Panc1 (cell line): ENCODE data around the gene HSPA13. TPM values are rescaled to one million over a fixed set of nuclear protein-coding genes. Genes with fewer than 3 reads are reported as not detected.
"Not testable (repeated sequence)": the region's sequence is repeated elsewhere in the genome, so short reads cannot be mapped to it uniquely, and the experiment has no call there.

Source experiments
- ATAC-seq: fragments of 200-7000 bp; cut with Tn5 transposase; 2 replicates; pipeline ENCODE4 v1.9.1; 2020; ENCODE audit warnings: mild to moderate bottlenecking, moderate library complexity
- BruUV-seq: library from RNA; stranded (reverse); fragments of 400-500 nt; replicated peaks from 2 replicates; lab custom pipeline; 2021; lab: Mats Ljungman, UMichigan
- CTCF ChIA-PET: fragments of 300-600 bp; sonication (Branson Sonifier 250); formaldehyde crosslinking; loops from one replicate; lab custom pipeline; 2022; ENCODE audit warnings: antibody characterized with exemption; lab: Charles Lee
- POLR2A ChIA-PET: fragments of 300-600 bp; sonication (Branson Sonifier 250); formaldehyde crosslinking; loops from one replicate; lab custom pipeline; 2022; ENCODE audit warnings: antibody characterized with exemption; lab: Charles Lee
- DNase-seq: peaks from one replicate; pipeline ENCODE4 v3.0.0-alpha.2; 2010; ENCODE audit warnings: low read depth, low spot score
- H3K27ac ChIP-seq: 2 replicates; pipeline ENCODE4 v1.5.1; 2011; ENCODE audit warnings: mild to moderate bottlenecking, low read length, inconsistent platforms
- H3K27me3 ChIP-seq: fragments of 200-500 bp; sonication (Bioruptor generic); 2 replicates; pipeline ENCODE4 v1.6.0; 2014; ENCODE audit warnings: low read length, inconsistent platforms; ENCODE audit not compliant: control insufficient read depth, insufficient read depth
- H3K36me3 ChIP-seq: fragments of 200-500 bp; sonication (Bioruptor generic); 2 replicates; pipeline ENCODE4 v1.5.1; 2014; ENCODE audit warnings: inconsistent platforms, mild to moderate bottlenecking, low read length, moderate library complexity; ENCODE audit not compliant: control insufficient read depth, insufficient read depth
- H3K4me1 ChIP-seq: 2 replicates; pipeline ENCODE4 v1.5.1; 2011; ENCODE audit warnings: inconsistent platforms, mild to moderate bottlenecking, low read length, moderate library complexity; ENCODE audit not compliant: control insufficient read depth, insufficient read depth
- H3K4me3 ChIP-seq, 2 experiments: 2 replicates each; pipeline ENCODE4 v1.5.1; 2011 to 2012; ENCODE audit warnings: low read depth in 2 of 2, low read length in 2 of 2, mild to moderate bottlenecking in 2 of 2, inconsistent platforms in 1 of 2, moderate library complexity in 1 of 2
- H3K9me3 ChIP-seq: fragments of 200-500 bp; sonication (Bioruptor generic); 2 replicates; pipeline ENCODE4 v1.5.1; 2014; ENCODE audit warnings: low read depth, mild to moderate bottlenecking, inconsistent platforms, low read length, moderate library complexity; ENCODE audit not compliant: control insufficient read depth, insufficient read depth
- CTCF ChIP-seq: fragments of 450-650 bp; IDR thresholded peaks from 2 replicates; pipeline ENCODE4 v1.5.1; 2017; ENCODE audit warnings: mild to moderate bottlenecking
- POLR2AphosphoS5 ChIP-seq: IDR thresholded peaks from 2 replicates; pipeline ENCODE4 v1.6.1; 2012; ENCODE audit warnings: mild to moderate bottlenecking, low read depth, low read length, moderate library complexity
- REST ChIP-seq, 2 experiments: IDR thresholded peaks; 2 replicates each; pipeline ENCODE4 v1.6.1; 2011 to 2012; ENCODE audit warnings: low read depth in 2 of 2, control low read depth in 1 of 2, low read length in 1 of 2, mild to moderate bottlenecking in 1 of 2, moderate library complexity in 1 of 2; ENCODE audit not compliant: insufficient read depth in 1 of 2
- SIN3A ChIP-seq: IDR thresholded peaks from 2 replicates; pipeline ENCODE4 v1.6.1; 2012; ENCODE audit warnings: low read depth, mild to moderate bottlenecking, low read length, moderate library complexity, borderline replicate concordance; ENCODE audit not compliant: insufficient read depth
- TCF7L2 ChIP-seq: IDR thresholded peaks from 2 replicates; pipeline ENCODE4 v1.6.1; 2011; ENCODE audit warnings: mild to moderate bottlenecking, low read depth, low read length, inconsistent platforms
- in situ Hi-C: cut with HindIII; loops from 2 replicates; pipeline ENCODE4 v1.10.0; 2016; ENCODE audit warnings: low sequenced_read_pairs, low pct_unique_long_range_greater_than_20kb
- intact Hi-C: fragments of 100-400 bp; cut with micrococcal nuclease; formaldehyde crosslinking; loops from one replicate; pipeline ENCODE4 v1.10.0; 2022; ENCODE audit not compliant: unreplicated experiment
- total RNA-seq: library from RNA; stranded (reverse); gene quantifications from one replicate; pipeline ENCODE4 v1.2.1, GENCODE V29; 2021; ENCODE audit not compliant: unreplicated experiment

Gene HSPA13
- total RNA-seq, 1 experiment from 2014 or later: 30.1 TPM

GRCh38 chr21:14353231-14353630, 29.7 kb downstream of the HSPA13 start:
- in situ Hi-C loops: no loop called here
- no peak for DNase-seq
- ChIA-PET CTCF (no interaction called here), POLR2A (no interaction called here)
- no peaks in the 10 kb centered on the region for H3K9me3 ChIP-seq
- intact Hi-C loops: no loop called here
- no peaks in the 10 kb centered on the region for H3K36me3 ChIP-seq
- no peaks in the 10 kb centered on the region for H3K4me1 ChIP-seq
- H3K27ac ChIP-seq: no peak overlapping the region
- no peak for TF ChIP-seq SIN3A
- no peak for TF ChIP-seq POLR2AphosphoS5
- no peak for TF ChIP-seq REST (IDR thresholded peaks at IDR 0.05; ENCODE audit: insufficient read depth in 1 of 2, low read depth in 2 of 2, low read length in 1 of 2)
- TF ChIP-seq CTCF: no peak
- TF ChIP-seq TCF7L2: no peak
- H3K27me3 ChIP-seq: no peaks in the 10 kb centered on the region; the same call in 1 of the 2 replicates
- no peak for ATAC-seq
- no TSS peak for BruUV-seq
- H3K4me3 ChIP-seq: no peak overlapping the region

GRCh38 chr21:14327346-14327745, 55.6 kb downstream of the HSPA13 start:
- in situ Hi-C loops, H3K9me3 ChIP-seq, H3K36me3 ChIP-seq, intact Hi-C loops, H3K27ac ChIP-seq, H3K4me1 ChIP-seq, POLR2A ChIA-PET, ATAC-seq, H3K27me3 ChIP-seq, CTCF ChIA-PET, H3K4me3 ChIP-seq, BruUV-seq, DNase-seq: not testable (repeated sequence)

GRCh38 chr21:14325595-14325994, 57.4 kb downstream of the HSPA13 start:
- Histone ChIP-seq H3K4me3 (no peak overlapping the region), H3K36me3 (no peaks in the 10 kb centered on the region), H3K27me3 (no peaks in the 10 kb centered on the region), H3K4me1 (no peaks in the 10 kb centered on the region), H3K9me3 (no peaks in the 10 kb centered on the region), H3K27ac (no peak overlapping the region)
- TF ChIP-seq REST (IDR thresholded peaks at IDR 0.05; ENCODE audit: insufficient read depth in 1 of 2, low read depth in 2 of 2, low read length in 1 of 2): no peak
- no peak for TF ChIP-seq TCF7L2
- no peak for TF ChIP-seq CTCF
- no peak for TF ChIP-seq POLR2AphosphoS5
- TF ChIP-seq SIN3A: no peak
- DNase-seq: no peak
- ChIA-PET POLR2A (no interaction called here), CTCF (no interaction called here)
- in situ Hi-C loops (no loop called here), intact Hi-C loops (no loop called here)
- BruUV-seq: no TSS peak
- ATAC-seq: no peak
